ENCODE data around the gene ASIC4.

ASIC4 gene

GRCh38 chr2:219537657-219538488 lies 23.6 kb downstream of the ASIC4 start:
- no peak for DNase-seq

- DNase-seq: no peak
These were observed 24.2 kb downstream of the ASIC4 start for GRCh38 chr2:219538504-219538951.

- DNase-seq: no peak
These were observed 24.9 kb downstream of the ASIC4 start for GRCh38 chr2:219538956-219539788.

- no peak for DNase-seq
These were observed 25.8 kb downstream of the ASIC4 start for GRCh38 chr2:219539926-219540678.

GRCh38 chr2:219540784-219541504 lies 26.7 kb downstream of the ASIC4 start:
- DNase-seq: no peak

- peak; percentile 91 for DNase-seq
These were observed 27.4 kb downstream of the ASIC4 start for GRCh38 chr2:219541611-219542180.

- DNase-seq: no peak
These were observed 28.8 kb downstream of the ASIC4 start for GRCh38 chr2:219542931-219543595.

GRCh38 chr2:219543596-219544358 lies 29.5 kb downstream of the ASIC4 start, which contains the start of the genes CHPF and TMEM198:
Gene CHPF, minus strand, starts transcription at chr2:219543809. Its CDS starts 271 bp downstream, at chr2:219543538.
Gene TMEM198, plus strand, starts transcription at chr2:219544028. Its CDS starts 700 bp downstream, at chr2:219544728.
- DNase-seq: peak; percentile 96

GRCh38 chr2:219544567-219544966 lies 30.3 kb downstream of the ASIC4 start:
- DNase-seq: no peak

GRCh38 chr2:219545295-219545942 lies 31.1 kb downstream of the ASIC4 start:
- no peak for DNase-seq

- DNase-seq: no peak
These were observed 31.7 kb downstream of the ASIC4 start for GRCh38 chr2:219545943-219546352.

GRCh38 chr2:219547621-219548020 lies 33.3 kb downstream of the ASIC4 start:
- DNase-seq: no peak

GRCh38 chr2:219548990-219549389 lies 34.7 kb downstream of the ASIC4 start:
- DNase-seq: no peak

- DNase-seq: no peak
These were observed 35.3 kb downstream of the ASIC4 start for GRCh38 chr2:219549619-219550018.

GRCh38 chr2:219551441-219552381 lies 37.4 kb downstream of the ASIC4 start:
- DNase-seq: peak; percentile 12

- peak; percentile 82 for DNase-seq
These were observed 38.3 kb downstream of the ASIC4 start for GRCh38 chr2:219552382-219553167.

- DNase-seq: no peak
These were observed 38.8 kb downstream of the ASIC4 start for GRCh38 chr2:219553168-219553417.

GRCh38 chr2:219553463-219553963 lies 39.2 kb downstream of the ASIC4 start:
- no peak for DNase-seq
